ENCODE measurements around the gene CIART.
"Not testable (repeated sequence)": the region's sequence is repeated elsewhere in the genome, so short reads cannot be mapped to it uniquely, and the experiment has no call there.

Gene CIART

GRCh38 chr1:150309758-150310508, 27.6 kb downstream of the CIART start:
- no peak for DNase-seq (ENCODE audit: low spot score)

- no peak for DNase-seq (ENCODE audit: low spot score)
These were observed 29.4 kb downstream of the CIART start for GRCh38 chr1:150311762-150312161.

DNA sequence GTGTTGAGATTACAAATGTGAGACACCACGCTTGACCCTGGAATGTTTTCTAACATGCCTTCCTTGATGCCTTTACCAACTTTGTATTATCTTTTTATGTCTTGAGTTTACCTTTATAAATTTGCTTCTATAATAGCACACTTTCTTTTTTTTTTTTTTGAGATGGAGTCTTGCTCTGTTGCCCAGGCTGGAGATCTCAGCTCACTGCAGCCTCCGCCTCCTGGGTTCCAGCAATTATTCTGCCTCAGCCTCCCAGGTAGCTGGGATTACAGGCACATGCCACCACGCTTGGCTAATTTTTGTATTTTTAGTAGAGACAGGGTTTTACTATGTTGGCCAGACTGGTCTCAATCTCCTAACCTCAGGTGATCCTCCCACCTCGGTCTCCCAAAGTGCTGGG, 32.3 kb downstream of the CIART start:
- DNase-seq (ENCODE audit: low spot score) = not testable (repeated sequence)

GRCh38 chr1:150320667-150320978, 38.3 kb downstream of the CIART start:
- DNase-seq (ENCODE audit: low spot score) = no peak

DNA sequence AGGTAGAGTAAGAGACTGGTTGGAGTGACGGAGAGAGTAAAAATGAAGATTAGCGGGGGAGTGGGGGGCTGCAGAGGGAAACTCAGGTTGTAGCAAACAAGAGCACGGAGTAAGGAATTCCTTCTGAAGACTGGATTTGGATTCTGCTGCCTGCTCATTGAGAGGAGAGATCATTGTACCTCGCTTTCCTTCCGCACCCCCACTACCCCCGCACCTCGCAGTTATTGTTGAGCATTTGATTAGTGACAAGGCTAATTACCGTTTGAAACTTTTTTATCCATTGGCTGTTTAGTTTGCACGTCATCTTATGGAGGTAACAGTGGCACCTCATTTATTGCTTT, 39.4 kb downstream of the CIART start:
- DNase-seq (ENCODE audit: low spot score) = no peak

- no peak for DNase-seq (ENCODE audit: low spot score)
These were observed 40.0 kb downstream of the CIART start for GRCh38 chr1:150322310-150322709.

DNA sequence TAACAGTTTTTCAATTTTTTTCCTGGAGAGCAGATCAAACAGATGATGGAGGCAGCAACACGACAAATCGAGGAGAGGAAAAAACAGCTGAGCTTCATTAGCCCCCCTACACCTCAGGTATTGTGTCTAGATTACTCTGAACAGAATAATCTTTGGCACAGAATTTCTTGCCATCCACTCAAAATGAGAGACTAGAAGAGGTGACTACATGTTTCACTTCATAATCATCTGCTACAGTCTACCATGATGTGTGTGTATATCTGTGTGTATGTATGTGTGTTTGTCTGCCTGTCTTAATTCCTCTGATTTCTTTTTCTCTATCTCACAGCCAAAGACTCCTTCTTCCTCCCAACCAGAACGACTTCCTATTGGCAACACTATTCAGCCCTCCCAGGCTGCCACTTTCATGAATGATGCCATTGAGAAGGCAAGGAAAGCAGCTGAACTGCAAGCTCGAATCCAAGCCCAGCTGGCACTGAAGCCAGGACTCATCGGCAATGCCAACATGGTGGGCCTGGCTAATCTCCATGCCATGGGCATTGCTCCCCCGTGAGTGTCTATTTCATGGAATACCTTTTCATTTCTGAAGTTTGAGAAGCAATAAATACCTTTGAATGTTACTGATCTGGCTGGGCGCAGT, 50.4 kb downstream of the CIART start:
- no peak for DNase-seq (ENCODE audit: low spot score)

All from germinal center (tissue), 1 donor.